NCI-H82 treated with DMSO at 0.1 percent for 48 hours (cell line): ENCODE results near the gene POU4F1.
"Not testable (repeated sequence)": the region's sequence is repeated elsewhere in the genome, so short reads cannot be mapped to it uniquely, and the experiment has no call there.

ENCODE experiments used
- DNase-seq: peaks from one replicate; lab custom pipeline; 2025; ENCODE audit not compliant: unreplicated experiment; lab: John Stamatoyannopoulos, UW

The POU4F1 gene

GRCh38 chr13:78603240-78603957 lies at the start of gene POU4F1:
TSS of gene POU4F1 (minus strand) at chr13:78603552. CDS start at chr13:78603326, 226 bp downstream.
- DNase-seq = peak; percentile 79

GRCh38 chr13:78652651-78653050 lies 49.3 kb upstream of the POU4F1 start:
- no peak for DNase-seq

GRCh38 chr13:78650717-78651083 lies 47.3 kb upstream of the POU4F1 start:
- DNase-seq = no peak

GRCh38 chr13:78649997-78650716 lies 46.8 kb upstream of the POU4F1 start:
- DNase-seq = no peak

GRCh38 chr13:78647109-78647678 lies 43.8 kb upstream of the POU4F1 start:
- not testable (repeated sequence) for DNase-seq

GRCh38 chr13:78638216-78638615 lies 34.9 kb upstream of the POU4F1 start:
- no peak for DNase-seq

- no peak for DNase-seq
Measured at GRCh38 chr13:78636495-78636894, 33.1 kb upstream of the POU4F1 start.

GRCh38 chr13:78632996-78633395 lies 29.6 kb upstream of the POU4F1 start:
- DNase-seq = no peak

- no peak for DNase-seq
Measured at GRCh38 chr13:78631077-78631476, 27.7 kb upstream of the POU4F1 start.

GRCh38 chr13:78630511-78630910 lies 27.2 kb upstream of the POU4F1 start:
- no peak for DNase-seq

GRCh38 chr13:78625384-78625783 lies 22.0 kb upstream of the POU4F1 start:
- DNase-seq = no peak

GRCh38 chr13:78623132-78623531 lies 19.8 kb upstream of the POU4F1 start:
- DNase-seq = no peak

GRCh38 chr13:78620936-78621470 lies 17.7 kb upstream of the POU4F1 start:
- DNase-seq = no peak

- DNase-seq = no peak
Measured at GRCh38 chr13:78618411-78618810, 15.1 kb upstream of the POU4F1 start.

- DNase-seq = no peak
Measured at GRCh38 chr13:78611040-78611439, 7.7 kb upstream of the POU4F1 start.

- peak; percentile 65 for DNase-seq
Measured at GRCh38 chr13:78610381-78610883, 7.1 kb upstream of the POU4F1 start.

- DNase-seq = no peak
Measured at GRCh38 chr13:78609464-78610205, 6.3 kb upstream of the POU4F1 start.

GRCh38 chr13:78608688-78609463 lies 5.5 kb upstream of the POU4F1 start:
- DNase-seq = no peak

GRCh38 chr13:78608252-78608687 lies 4.9 kb upstream of the POU4F1 start:
- no peak for DNase-seq
